SK-N-SH treated with all-trans-retinoic acid at 6 μM for 48 hours (cell line): ENCODE data around the gene SLC41A3.

Source experiments
- ATAC-seq: fragments of 200-7000 bp; cut with Tn5 transposase; 3 replicates; pipeline ENCODE4 v1.9.1; 2020; ENCODE audit warnings: mild to moderate bottlenecking, moderate library complexity
- CSDC2 ChIP-seq: fragments of 250-450 bp; sonication (Bioruptor Pico); IDR thresholded peaks from 2 replicates; pipeline ENCODE4 v1.5.0; 2020; ENCODE audit warnings: mild to moderate bottlenecking, moderate library complexity
- ESRRG ChIP-seq: fragments of 250-450 bp; sonication (Bioruptor Pico); IDR thresholded peaks from 2 replicates; pipeline ENCODE4 v1.6.1; 2021; ENCODE audit warnings: mild to moderate bottlenecking
- GLIS3 ChIP-seq: fragments of 250-450 bp; sonication (Bioruptor Pico); IDR thresholded peaks from 2 replicates; pipeline ENCODE4 v1.5.0; 2020; ENCODE audit warnings: mild to moderate bottlenecking, moderate library complexity
- ISL1 ChIP-seq: fragments of 250-450 bp; sonication (Bioruptor Pico); IDR thresholded peaks from 2 replicates; pipeline ENCODE4 v2.1.2; 2022; ENCODE audit warnings: mild to moderate bottlenecking, moderate library complexity
- OSR1 ChIP-seq: fragments of 250-450 bp; sonication (Bioruptor Pico); IDR thresholded peaks from 2 replicates; pipeline ENCODE4 v1.8.0; 2022; ENCODE audit warnings: moderate library complexity, mild to moderate bottlenecking, inconsistent platforms
- PPARA ChIP-seq: fragments of 250-450 bp; sonication (Bioruptor Pico); IDR thresholded peaks from 2 replicates; pipeline ENCODE4 v1.5.0; 2020; ENCODE audit warnings: mild to moderate bottlenecking, borderline replicate concordance
- RARB ChIP-seq: fragments of 250-450 bp; sonication (Bioruptor Pico); IDR thresholded peaks from 2 replicates; pipeline ENCODE4 v1.8.0; 2021; ENCODE audit warnings: mild to moderate bottlenecking, moderate library complexity
- SNAI2 ChIP-seq: fragments of 250-450 bp; sonication (Bioruptor Pico); IDR thresholded peaks from 2 replicates; pipeline ENCODE4 v1.5.0; 2020; ENCODE audit warnings: mild to moderate bottlenecking, moderate library complexity
- TCF4 ChIP-seq: fragments of 250-450 bp; sonication (Bioruptor Pico); IDR thresholded peaks from 2 replicates; pipeline ENCODE4 v1.8.0; 2021; ENCODE audit warnings: mild to moderate bottlenecking, moderate library complexity, borderline replicate concordance
- TOX ChIP-seq: fragments of 250-450 bp; sonication (Bioruptor Pico); IDR thresholded peaks from 2 replicates; pipeline ENCODE4 v1.8.0; 2021; ENCODE audit warnings: mild to moderate bottlenecking, moderate library complexity, borderline replicate concordance
- ZC3H10 ChIP-seq: fragments of 250-450 bp; sonication (Bioruptor Pico); IDR thresholded peaks from 2 replicates; pipeline ENCODE4 v1.5.1; 2021; ENCODE audit warnings: mild to moderate bottlenecking, moderate library complexity
- ZFP3 ChIP-seq: fragments of 250-450 bp; sonication (Bioruptor Pico); IDR thresholded peaks from 2 replicates; pipeline ENCODE4 v1.5.0; 2020; ENCODE audit warnings: mild to moderate bottlenecking, moderate library complexity
- ZFP30 ChIP-seq: fragments of 450-650 bp; formaldehyde crosslinking; IDR thresholded peaks from 2 replicates; pipeline ENCODE4 v1.5.0; 2022; ENCODE audit warnings: mild to moderate bottlenecking, moderate library complexity
- ZNF565 ChIP-seq: fragments of 450-650 bp; formaldehyde crosslinking; conservative IDR thresholded peaks from 2 replicates; pipeline ENCODE4 v1.5.0; 2020; ENCODE audit warnings: low read depth, mild to moderate bottlenecking, moderate library complexity
- ZNF70 ChIP-seq: fragments of 450-650 bp; formaldehyde crosslinking; IDR thresholded peaks from 2 replicates; pipeline ENCODE4 v1.5.0; 2020; ENCODE audit warnings: mild to moderate bottlenecking, moderate library complexity
- TF ChIP-seq, protein P1 (sequence below): fragments of 250-450 bp; sonication (Bioruptor Pico); IDR thresholded peaks from 2 replicates; pipeline ENCODE4 v1.5.1; 2021; ENCODE audit warnings: mild to moderate bottlenecking, moderate library complexity
- TF ChIP-seq, protein P2 (sequence below): fragments of 250-450 bp; sonication (Bioruptor Pico); IDR thresholded peaks from 2 replicates; pipeline ENCODE4 v1.5.0; 2020; ENCODE audit warnings: mild to moderate bottlenecking, moderate library complexity
- TF ChIP-seq, protein P3 (sequence below): fragments of 250-450 bp; sonication (Bioruptor Pico); IDR thresholded peaks from 2 replicates; pipeline ENCODE4 v1.8.0; 2020; ENCODE audit warnings: mild to moderate bottlenecking, moderate library complexity, borderline replicate concordance
- TF ChIP-seq, protein P4 (sequence below): fragments of 250-450 bp; sonication (Bioruptor Pico); IDR thresholded peaks from 2 replicates; pipeline ENCODE4 v1.5.1; 2020; ENCODE audit warnings: low read depth, mild to moderate bottlenecking, moderate library complexity
- TF ChIP-seq, protein P5 (sequence below): fragments of 250-450 bp; sonication (Bioruptor Pico); IDR thresholded peaks from 2 replicates; pipeline ENCODE4 v1.8.0; 2021; ENCODE audit warnings: low read depth, mild to moderate bottlenecking, moderate library complexity, borderline replicate concordance

Gene SLC41A3

DNA sequence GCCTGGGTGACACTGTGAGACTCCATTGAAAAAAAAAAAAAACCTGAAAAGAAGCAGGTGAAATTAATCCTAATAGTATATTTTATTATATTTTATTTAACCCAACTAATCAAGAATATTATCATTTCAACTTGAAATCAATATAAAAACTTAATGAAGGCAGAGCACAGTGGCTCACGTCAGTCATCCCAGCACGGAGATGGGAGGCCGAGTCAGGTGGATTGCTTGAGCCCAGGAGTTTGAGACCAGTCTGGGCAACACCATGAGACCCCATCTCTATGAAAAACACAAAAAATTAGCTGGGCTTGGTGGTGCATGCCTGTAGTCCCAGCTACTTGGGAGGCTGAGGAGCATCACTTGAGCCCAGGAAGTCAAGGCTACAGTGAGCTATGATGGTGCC is 33.3 kb upstream of the SLC41A3 start:
- TF ChIP-seq RARB (CRISPR knock-in tag) (no peak), OSR1 (CRISPR knock-in tag) (no peak), ZNF70 (CRISPR knock-in tag) (no peak), ESRRG (CRISPR knock-in tag) (no peak), ZC3H10 (CRISPR knock-in tag) (no peak), CSDC2 (CRISPR knock-in tag) (no peak), PPARA (no peak), TCF4 (no peak), ZFP3 (CRISPR knock-in tag) (no peak), ZFP30 (CRISPR knock-in tag) (no peak), SNAI2 (no peak), TOX (no peak), ISL1 (CRISPR knock-in tag) (no peak), GLIS3 (CRISPR knock-in tag) (no peak), ZNF565 (CRISPR knock-in tag) (no peak)
- TF ChIP-seq, protein P1, sequence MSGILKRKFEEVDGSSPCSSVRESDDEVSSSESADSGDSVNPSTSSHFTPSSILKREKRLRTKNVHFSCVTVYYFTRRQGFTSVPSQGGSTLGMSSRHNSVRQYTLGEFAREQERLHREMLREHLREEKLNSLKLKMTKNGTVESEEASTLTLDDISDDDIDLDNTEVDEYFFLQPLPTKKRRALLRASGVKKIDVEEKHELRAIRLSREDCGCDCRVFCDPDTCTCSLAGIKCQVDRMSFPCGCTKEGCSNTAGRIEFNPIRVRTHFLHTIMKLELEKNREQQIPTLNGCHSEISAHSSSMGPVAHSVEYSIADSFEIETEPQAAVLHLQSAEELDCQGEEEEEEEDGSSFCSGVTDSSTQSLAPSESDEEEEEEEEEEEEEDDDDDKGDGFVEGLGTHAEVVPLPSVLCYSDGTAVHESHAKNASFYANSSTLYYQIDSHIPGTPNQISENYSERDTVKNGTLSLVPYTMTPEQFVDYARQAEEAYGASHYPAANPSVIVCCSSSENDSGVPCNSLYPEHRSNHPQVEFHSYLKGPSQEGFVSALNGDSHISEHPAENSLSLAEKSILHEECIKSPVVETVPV (CRISPR knock-in tag): no peak
- TF ChIP-seq, protein P2, sequence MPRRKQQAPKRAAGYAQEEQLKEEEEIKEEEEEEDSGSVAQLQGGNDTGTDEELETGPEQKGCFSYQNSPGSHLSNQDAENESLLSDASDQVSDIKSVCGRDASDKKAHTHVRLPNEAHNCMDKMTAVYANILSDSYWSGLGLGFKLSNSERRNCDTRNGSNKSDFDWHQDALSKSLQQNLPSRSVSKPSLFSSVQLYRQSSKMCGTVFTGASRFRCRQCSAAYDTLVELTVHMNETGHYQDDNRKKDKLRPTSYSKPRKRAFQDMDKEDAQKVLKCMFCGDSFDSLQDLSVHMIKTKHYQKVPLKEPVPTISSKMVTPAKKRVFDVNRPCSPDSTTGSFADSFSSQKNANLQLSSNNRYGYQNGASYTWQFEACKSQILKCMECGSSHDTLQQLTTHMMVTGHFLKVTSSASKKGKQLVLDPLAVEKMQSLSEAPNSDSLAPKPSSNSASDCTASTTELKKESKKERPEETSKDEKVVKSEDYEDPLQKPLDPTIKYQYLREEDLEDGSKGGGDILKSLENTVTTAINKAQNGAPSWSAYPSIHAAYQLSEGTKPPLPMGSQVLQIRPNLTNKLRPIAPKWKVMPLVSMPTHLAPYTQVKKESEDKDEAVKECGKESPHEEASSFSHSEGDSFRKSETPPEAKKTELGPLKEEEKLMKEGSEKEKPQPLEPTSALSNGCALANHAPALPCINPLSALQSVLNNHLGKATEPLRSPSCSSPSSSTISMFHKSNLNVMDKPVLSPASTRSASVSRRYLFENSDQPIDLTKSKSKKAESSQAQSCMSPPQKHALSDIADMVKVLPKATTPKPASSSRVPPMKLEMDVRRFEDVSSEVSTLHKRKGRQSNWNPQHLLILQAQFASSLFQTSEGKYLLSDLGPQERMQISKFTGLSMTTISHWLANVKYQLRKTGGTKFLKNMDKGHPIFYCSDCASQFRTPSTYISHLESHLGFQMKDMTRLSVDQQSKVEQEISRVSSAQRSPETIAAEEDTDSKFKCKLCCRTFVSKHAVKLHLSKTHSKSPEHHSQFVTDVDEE (CRISPR knock-in tag): no peak
- TF ChIP-seq, protein P3, sequence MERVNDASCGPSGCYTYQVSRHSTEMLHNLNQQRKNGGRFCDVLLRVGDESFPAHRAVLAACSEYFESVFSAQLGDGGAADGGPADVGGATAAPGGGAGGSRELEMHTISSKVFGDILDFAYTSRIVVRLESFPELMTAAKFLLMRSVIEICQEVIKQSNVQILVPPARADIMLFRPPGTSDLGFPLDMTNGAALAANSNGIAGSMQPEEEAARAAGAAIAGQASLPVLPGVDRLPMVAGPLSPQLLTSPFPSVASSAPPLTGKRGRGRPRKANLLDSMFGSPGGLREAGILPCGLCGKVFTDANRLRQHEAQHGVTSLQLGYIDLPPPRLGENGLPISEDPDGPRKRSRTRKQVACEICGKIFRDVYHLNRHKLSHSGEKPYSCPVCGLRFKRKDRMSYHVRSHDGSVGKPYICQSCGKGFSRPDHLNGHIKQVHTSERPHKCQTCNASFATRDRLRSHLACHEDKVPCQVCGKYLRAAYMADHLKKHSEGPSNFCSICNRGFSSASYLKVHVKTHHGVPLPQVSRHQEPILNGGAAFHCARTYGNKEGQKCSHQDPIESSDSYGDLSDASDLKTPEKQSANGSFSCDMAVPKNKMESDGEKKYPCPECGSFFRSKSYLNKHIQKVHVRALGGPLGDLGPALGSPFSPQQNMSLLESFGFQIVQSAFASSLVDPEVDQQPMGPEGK (CRISPR knock-in tag): no peak
- TF ChIP-seq, protein P4, sequence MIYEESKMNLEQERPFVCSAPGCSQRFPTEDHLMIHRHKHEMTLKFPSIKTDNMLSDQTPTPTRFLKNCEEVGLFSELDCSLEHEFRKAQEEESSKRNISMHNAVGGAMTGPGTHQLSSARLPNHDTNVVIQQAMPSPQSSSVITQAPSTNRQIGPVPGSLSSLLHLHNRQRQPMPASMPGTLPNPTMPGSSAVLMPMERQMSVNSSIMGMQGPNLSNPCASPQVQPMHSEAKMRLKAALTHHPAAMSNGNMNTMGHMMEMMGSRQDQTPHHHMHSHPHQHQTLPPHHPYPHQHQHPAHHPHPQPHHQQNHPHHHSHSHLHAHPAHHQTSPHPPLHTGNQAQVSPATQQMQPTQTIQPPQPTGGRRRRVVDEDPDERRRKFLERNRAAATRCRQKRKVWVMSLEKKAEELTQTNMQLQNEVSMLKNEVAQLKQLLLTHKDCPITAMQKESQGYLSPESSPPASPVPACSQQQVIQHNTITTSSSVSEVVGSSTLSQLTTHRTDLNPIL (CRISPR knock-in tag): no peak
- TF ChIP-seq, protein P5, sequence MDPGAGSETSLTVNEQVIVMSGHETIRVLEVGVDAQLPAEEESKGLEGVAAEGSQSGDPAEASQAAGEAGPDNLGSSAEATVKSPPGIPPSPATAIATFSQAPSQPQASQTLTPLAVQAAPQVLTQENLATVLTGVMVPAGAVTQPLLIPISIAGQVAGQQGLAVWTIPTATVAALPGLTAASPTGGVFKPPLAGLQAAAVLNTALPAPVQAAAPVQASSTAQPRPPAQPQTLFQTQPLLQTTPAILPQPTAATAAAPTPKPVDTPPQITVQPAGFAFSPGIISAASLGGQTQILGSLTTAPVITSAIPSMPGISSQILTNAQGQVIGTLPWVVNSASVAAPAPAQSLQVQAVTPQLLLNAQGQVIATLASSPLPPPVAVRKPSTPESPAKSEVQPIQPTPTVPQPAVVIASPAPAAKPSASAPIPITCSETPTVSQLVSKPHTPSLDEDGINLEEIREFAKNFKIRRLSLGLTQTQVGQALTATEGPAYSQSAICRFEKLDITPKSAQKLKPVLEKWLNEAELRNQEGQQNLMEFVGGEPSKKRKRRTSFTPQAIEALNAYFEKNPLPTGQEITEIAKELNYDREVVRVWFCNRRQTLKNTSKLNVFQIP (CRISPR knock-in tag): no peak
- ATAC-seq: no peak

DNA sequence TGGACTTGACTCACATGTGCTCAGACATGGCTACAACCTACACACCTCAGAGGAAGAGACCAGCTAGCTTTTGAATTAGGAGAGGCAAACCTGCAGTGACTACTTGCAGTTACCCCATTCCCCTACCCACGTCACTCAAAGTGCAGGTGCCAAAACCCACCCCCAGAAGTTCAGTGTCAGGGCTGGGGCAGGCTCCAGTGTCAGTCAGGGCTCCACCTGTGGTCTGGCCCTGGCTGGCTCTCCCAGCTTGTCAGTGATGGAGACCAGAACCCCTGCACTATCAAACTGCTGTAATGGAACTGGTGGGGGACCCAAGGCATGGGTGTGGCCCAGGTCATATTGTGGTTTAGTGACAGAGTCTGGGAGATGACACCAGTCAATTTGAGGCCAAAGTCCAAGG is 32.6 kb upstream of the SLC41A3 start:
- no peak for ATAC-seq

More for the DNA sequence above, 32.6 kb upstream of the SLC41A3 start:
- no peak for TF ChIP-seq ESRRG (CRISPR knock-in tag)
- TF ChIP-seq TCF4: no peak
- no peak for TF ChIP-seq ZNF565 (CRISPR knock-in tag)
- TF ChIP-seq, protein P4 (CRISPR knock-in tag): no peak
- TF ChIP-seq, protein P2 (CRISPR knock-in tag): no peak
- no peak for TF ChIP-seq OSR1 (CRISPR knock-in tag)
